SW480 (cell line): Measurements from ENCODE around the gene VPS72.
"Not testable (repeated sequence)": the region's sequence is repeated elsewhere in the genome, so short reads cannot be mapped to it uniquely, and the experiment has no call there.

Experiments
- DNase-seq: peaks from one replicate; pipeline ENCODE4 v3.0.0-alpha.2; 2016; ENCODE audit warnings: low spot score

The VPS72 gene

GRCh38 chr1:151189637-151190445 lies at the start of gene VPS72:
TSS of gene VPS72 (minus strand) at chr1:151190197. CDS start at chr1:151190121, 76 bp downstream.
- DNase-seq: peak; percentile 89

GRCh38 chr1:151238467-151238739 lies 48.4 kb upstream of the VPS72 start:
- no peak for DNase-seq

GRCh38 chr1:151237678-151238466 lies 47.9 kb upstream of the VPS72 start:
- no peak for DNase-seq

- no peak for DNase-seq
Observed at GRCh38 chr1:151235235-151235634, 45.2 kb upstream of the VPS72 start.

- DNase-seq: no peak
Observed at GRCh38 chr1:151222130-151222529, 32.1 kb upstream of the VPS72 start.

- no peak for DNase-seq
Observed at GRCh38 chr1:151221616-151222015, 31.6 kb upstream of the VPS72 start.

- no peak for DNase-seq
Observed at GRCh38 chr1:151213560-151213959, 23.6 kb upstream of the VPS72 start.

- no peak for DNase-seq
Observed at GRCh38 chr1:151211972-151212705, 22.1 kb upstream of the VPS72 start.

- no peak for DNase-seq
Observed at GRCh38 chr1:151210830-151211229, 20.8 kb upstream of the VPS72 start.

GRCh38 chr1:151205381-151205965 lies 15.5 kb upstream of the VPS72 start:
- DNase-seq: not testable (repeated sequence)

- peak; percentile 53 for DNase-seq
Observed at GRCh38 chr1:151199873-151200581, 10.0 kb upstream of the VPS72 start.

- DNase-seq: peak; percentile 97
Observed at GRCh38 chr1:151198254-151199127, 8.5 kb upstream of the VPS72 start, which contains the start of gene PIP5K1A. TSS of gene PIP5K1A (plus strand) at chr1:151198552. CDS start at chr1:151198997, 445 bp downstream.

GRCh38 chr1:151197863-151198253 lies 7.9 kb upstream of the VPS72 start:
- DNase-seq: peak; percentile 52

GRCh38 chr1:151196292-151196800 lies 6.3 kb upstream of the VPS72 start:
- DNase-seq: peak; percentile 93

GRCh38 chr1:151194894-151195594 lies 5.0 kb upstream of the VPS72 start:
- peak; percentile 93 for DNase-seq

- no peak for DNase-seq
Observed at GRCh38 chr1:151193856-151194255, 3.9 kb upstream of the VPS72 start.

- no peak for DNase-seq
Observed at GRCh38 chr1:151193304-151193703, 3.3 kb upstream of the VPS72 start.

- no peak for DNase-seq
Observed at GRCh38 chr1:151192047-151192446, 2.0 kb upstream of the VPS72 start.

- not testable (repeated sequence) for DNase-seq
Observed at GRCh38 chr1:151188667-151189066, 1.3 kb downstream of the VPS72 start.

GRCh38 chr1:151187205-151187604 lies 2.8 kb downstream of the VPS72 start:
- no peak for DNase-seq
